Measurements from ENCODE around the gene C10orf71. TPM values are rescaled to one million over a fixed set of nuclear protein-coding genes. Genes with fewer than 3 reads are reported as not detected.

The C10orf71 gene
- total RNA-seq, 1 experiment from 2014 or later = not detected

DNA sequence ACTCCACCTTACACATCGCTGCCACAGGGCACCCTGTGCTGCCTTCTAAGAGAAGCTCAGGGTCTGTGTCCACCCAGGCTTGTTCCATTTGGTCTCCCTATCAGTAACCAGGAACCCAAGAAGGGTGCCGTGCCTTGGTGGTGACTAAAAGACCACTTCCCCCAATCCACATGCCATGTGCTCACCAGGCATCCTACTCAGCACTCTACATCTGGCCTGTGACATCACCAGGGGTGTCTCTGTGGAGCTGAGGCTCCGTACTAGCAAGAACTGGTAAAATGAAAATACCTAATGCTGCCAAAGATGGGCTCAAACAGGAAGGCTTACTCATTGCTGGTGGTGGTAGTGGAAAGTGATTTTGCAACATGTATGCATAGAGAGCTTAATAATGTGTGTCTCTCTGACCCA lies 19.0 kb upstream of the C10orf71 start:
- no peaks in the 10 kb centered on the region for H3K9me3 ChIP-seq (ENCODE audit: control insufficient read depth, insufficient read depth, low read depth, low read length)
- POLR2A ChIA-PET = no interaction called here
- DNase-seq (ENCODE audit: low read depth, low spot score) (no peak), ATAC-seq (no peak)
- H3K4me1 ChIP-seq (ENCODE audit: control insufficient read depth, insufficient read depth, low read length) = no peaks in the 10 kb centered on the region
- no TSS peak for BruUV-seq (replicated peaks)
- H3K4me3 ChIP-seq (ENCODE audit: low read depth in 2 of 2, low read length in 2 of 2) = no peak overlapping the region
- no peaks in the 10 kb centered on the region for H3K36me3 ChIP-seq (ENCODE audit: control insufficient read depth, insufficient read depth, low read length)
- intact Hi-C loops (cut with micrococcal nuclease; ENCODE audit: unreplicated experiment) (no loop called here), in situ Hi-C loops (cut with HindIII; ENCODE audit: low pct_unique_long_range_greater_than_20kb, low sequenced_read_pairs) (no loop called here)
- CTCF ChIA-PET = no interaction called here
- no peak overlapping the region for H3K27ac ChIP-seq (ENCODE audit: low read length)
- H3K27me3 ChIP-seq (ENCODE audit: control insufficient read depth, insufficient read depth, low read length) = peaks cover 8% of the 10 kb centered on the region; the same call in 1 of the 2 replicates
- TF ChIP-seq SIN3A (IDR thresholded peaks at IDR 0.05; ENCODE audit: borderline replicate concordance, insufficient read depth, low read depth, low read length) = no peak
- no peak for TF ChIP-seq POLR2AphosphoS5 (IDR thresholded peaks at IDR 0.05; ENCODE audit: low read depth, low read length)
- TF ChIP-seq, protein P1, sequence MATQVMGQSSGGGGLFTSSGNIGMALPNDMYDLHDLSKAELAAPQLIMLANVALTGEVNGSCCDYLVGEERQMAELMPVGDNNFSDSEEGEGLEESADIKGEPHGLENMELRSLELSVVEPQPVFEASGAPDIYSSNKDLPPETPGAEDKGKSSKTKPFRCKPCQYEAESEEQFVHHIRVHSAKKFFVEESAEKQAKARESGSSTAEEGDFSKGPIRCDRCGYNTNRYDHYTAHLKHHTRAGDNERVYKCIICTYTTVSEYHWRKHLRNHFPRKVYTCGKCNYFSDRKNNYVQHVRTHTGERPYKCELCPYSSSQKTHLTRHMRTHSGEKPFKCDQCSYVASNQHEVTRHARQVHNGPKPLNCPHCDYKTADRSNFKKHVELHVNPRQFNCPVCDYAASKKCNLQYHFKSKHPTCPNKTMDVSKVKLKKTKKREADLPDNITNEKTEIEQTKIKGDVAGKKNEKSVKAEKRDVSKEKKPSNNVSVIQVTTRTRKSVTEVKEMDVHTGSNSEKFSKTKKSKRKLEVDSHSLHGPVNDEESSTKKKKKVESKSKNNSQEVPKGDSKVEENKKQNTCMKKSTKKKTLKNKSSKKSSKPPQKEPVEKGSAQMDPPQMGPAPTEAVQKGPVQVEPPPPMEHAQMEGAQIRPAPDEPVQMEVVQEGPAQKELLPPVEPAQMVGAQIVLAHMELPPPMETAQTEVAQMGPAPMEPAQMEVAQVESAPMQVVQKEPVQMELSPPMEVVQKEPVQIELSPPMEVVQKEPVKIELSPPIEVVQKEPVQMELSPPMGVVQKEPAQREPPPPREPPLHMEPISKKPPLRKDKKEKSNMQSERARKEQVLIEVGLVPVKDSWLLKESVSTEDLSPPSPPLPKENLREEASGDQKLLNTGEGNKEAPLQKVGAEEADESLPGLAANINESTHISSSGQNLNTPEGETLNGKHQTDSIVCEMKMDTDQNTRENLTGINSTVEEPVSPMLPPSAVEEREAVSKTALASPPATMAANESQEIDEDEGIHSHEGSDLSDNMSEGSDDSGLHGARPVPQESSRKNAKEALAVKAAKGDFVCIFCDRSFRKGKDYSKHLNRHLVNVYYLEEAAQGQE (IDR thresholded peaks at IDR 0.05; ENCODE audit: insufficient read depth in 1 of 2, low read depth in 2 of 2, low read length in 1 of 2) = no peak
- TF ChIP-seq TCF7L2 (IDR thresholded peaks at IDR 0.05; ENCODE audit: low read depth, low read length) = no peak
- TF ChIP-seq, protein P2, sequence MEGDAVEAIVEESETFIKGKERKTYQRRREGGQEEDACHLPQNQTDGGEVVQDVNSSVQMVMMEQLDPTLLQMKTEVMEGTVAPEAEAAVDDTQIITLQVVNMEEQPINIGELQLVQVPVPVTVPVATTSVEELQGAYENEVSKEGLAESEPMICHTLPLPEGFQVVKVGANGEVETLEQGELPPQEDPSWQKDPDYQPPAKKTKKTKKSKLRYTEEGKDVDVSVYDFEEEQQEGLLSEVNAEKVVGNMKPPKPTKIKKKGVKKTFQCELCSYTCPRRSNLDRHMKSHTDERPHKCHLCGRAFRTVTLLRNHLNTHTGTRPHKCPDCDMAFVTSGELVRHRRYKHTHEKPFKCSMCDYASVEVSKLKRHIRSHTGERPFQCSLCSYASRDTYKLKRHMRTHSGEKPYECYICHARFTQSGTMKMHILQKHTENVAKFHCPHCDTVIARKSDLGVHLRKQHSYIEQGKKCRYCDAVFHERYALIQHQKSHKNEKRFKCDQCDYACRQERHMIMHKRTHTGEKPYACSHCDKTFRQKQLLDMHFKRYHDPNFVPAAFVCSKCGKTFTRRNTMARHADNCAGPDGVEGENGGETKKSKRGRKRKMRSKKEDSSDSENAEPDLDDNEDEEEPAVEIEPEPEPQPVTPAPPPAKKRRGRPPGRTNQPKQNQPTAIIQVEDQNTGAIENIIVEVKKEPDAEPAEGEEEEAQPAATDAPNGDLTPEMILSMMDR (IDR thresholded peaks at IDR 0.05) = no peak

DNA sequence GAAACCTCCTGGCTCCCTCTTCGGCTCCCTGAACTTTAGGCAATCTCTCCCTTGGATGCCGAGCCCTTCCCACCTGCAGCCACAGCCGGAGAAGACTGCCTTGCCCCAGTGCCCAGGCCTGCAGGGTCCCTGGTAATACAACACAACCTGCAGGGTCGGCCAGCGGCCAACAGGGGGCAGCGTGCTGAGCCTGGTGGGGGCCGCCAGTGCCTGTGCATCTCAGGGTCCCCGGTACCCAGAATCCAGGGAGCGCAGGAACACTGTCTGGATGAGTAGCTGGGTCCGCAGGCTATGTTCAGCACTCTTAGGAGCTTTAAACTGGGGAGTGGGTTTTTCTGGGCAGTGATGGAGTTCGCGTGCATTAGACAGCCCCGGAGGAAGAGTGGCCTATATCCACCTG lies 17.5 kb upstream of the C10orf71 start:
- ChIA-PET CTCF (interaction anchor here (0.6 kb wide), 1 partner anchor 14 kb away, joined by 4 read pairs; no protein-coding TSS in a partner anchor), POLR2A (no interaction called here)
- Histone ChIP-seq H3K27ac (ENCODE audit: low read length) (no peak overlapping the region), H3K4me1 (ENCODE audit: control insufficient read depth, insufficient read depth, low read length) (no peaks in the 10 kb centered on the region), H3K27me3 (ENCODE audit: control insufficient read depth, insufficient read depth, low read length) (peaks cover 8% of the 10 kb centered on the region; the same call in 1 of the 2 replicates), H3K36me3 (ENCODE audit: control insufficient read depth, insufficient read depth, low read length) (no peaks in the 10 kb centered on the region), H3K4me3 (ENCODE audit: low read depth in 2 of 2, low read length in 2 of 2) (no peak overlapping the region), H3K9me3 (ENCODE audit: control insufficient read depth, insufficient read depth, low read depth, low read length) (no peaks in the 10 kb centered on the region)
- TF ChIP-seq, protein P1 (IDR thresholded peaks at IDR 0.05; ENCODE audit: insufficient read depth in 1 of 2, low read depth in 2 of 2, low read length in 1 of 2) = no peak
- TF ChIP-seq SIN3A (IDR thresholded peaks at IDR 0.05; ENCODE audit: borderline replicate concordance, insufficient read depth, low read depth, low read length) = no peak
- ATAC-seq (no peak), DNase-seq (ENCODE audit: low read depth, low spot score) (no peak)
- in situ Hi-C loops (cut with HindIII; ENCODE audit: low pct_unique_long_range_greater_than_20kb, low sequenced_read_pairs) (no loop called here), intact Hi-C loops (cut with micrococcal nuclease; ENCODE audit: unreplicated experiment) (no loop called here)
- no TSS peak for BruUV-seq (replicated peaks)
